Hematopoietic multipotent progenitor cell treated with erythropoietin and hydrocortisone succinate and interleukin-3 and kit ligand, for 17 days (in vitro differentiated cells): ENCODE results near the gene NIT1.

Experiments used
- DNase-seq: peaks from one replicate; pipeline ENCODE4 v3.0.0-alpha.2; 2015; ENCODE audit warnings: low spot score

The NIT1 gene, protein sequence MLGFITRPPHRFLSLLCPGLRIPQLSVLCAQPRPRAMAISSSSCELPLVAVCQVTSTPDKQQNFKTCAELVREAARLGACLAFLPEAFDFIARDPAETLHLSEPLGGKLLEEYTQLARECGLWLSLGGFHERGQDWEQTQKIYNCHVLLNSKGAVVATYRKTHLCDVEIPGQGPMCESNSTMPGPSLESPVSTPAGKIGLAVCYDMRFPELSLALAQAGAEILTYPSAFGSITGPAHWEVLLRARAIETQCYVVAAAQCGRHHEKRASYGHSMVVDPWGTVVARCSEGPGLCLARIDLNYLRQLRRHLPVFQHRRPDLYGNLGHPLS

DNA sequence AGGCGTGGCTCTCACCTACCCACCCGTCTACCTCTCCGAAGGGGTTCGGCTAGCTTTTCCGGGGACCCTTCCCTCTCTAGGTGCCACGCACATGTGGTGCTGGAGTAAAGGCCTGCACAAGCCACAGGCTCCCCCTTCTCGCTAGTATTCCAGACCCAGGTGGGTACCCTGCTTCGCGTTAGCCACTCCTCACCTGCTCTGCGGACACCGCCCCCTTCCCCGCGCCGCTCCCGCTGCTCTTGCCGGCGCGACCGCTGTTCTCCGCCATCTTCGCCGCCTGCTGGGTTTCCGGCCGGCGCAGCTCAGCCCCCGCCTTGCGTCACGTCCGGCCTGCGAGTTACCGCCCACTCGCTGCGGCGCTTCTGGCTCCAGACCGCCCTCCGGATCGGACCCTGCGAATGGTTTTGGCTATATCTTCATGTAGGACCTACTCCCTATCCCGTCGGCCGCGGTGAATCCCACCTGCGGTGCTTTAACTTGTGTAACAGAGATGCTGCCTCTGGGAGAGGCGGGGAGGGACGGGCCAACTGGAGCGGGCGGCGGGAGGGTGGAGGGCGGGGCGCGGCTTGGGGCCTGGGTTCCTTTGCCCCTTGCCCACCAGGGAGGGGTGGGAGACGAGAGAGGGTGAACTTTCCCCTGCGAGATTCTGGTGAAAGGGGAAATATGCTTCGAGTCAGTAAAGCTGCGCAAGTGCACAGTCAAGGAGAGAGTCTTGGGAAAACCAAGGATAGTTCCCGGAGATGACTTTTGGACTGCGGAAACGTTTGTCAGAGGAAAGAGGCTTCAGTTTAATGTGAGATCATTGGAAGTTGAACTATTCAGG lies at the start of gene NIT1, which contains the start of gene PFDN2:
NIT1 (plus strand) TSS at position 347 of the 823 bp plus-strand sequence; CDS start at position 419, 72 bp downstream.
PFDN2 (minus strand) TSS at position 279 of the 823 bp plus-strand sequence; CDS start at position 268, 11 bp downstream.
- peak; percentile 88 for DNase-seq

DNA sequence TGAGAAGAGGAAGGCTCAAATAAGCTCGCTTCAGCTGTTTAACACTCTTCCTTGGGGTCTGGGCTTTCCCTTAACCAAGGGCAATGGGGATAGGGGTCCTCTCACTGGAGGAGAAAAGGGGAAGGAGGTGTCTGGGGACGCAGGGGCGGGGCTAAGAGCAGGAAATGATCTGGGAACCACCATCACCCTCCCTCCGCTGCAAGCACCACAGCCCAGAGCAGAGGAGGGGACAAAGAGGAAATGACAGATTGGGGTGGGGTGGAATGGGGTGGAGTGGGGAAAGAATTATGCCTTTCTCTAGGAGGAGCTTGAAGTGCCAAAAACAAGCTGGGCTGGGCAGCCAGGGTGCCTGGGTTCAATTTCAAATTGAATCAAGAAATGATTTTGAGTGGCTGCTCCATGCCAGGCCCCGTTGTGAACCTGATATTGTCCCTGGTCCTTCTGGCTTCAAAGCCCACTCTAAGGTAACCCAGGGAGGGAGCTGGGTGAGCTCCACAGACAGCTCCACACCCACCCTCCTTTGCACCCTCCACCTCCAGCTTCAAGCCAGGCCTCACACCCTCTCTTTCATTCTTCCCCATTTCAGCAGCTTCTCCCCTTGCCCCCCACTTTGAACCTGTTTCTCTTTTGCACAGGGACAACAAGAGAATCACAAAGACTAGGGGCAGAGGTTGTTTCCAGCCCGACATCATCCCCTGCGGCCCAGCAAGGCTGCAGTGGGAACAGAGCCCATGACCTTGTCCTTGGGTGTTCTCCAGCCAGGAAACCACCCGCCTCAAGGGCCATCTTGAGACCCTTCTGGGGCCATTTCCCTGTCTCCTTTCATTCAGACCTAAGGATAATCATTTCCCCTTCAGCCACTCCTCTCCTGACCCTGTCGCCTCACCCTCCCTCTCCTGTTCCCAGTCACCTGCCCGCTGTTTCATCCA lies 49.3 kb upstream of the NIT1 start:
- no peak for DNase-seq

DNA sequence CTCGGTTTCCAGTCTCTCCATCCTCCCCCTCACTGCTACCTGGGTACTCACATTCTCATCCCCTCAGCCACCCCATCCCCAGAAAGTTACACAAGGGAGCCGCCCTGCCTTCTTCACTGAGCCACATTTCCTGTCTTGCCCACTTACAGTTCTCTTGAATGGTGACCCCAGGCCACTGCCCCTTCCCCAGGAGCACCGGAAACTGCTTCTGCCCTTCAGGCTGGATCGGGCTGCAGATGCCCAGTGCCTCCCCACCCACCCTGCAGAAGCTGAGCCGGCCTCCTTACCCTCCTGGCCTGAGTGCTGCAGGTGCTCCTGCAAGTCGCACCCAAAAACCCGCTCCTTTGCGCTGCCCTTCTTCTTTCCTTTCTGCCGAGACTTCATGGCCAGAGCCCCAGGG lies 48.7 kb upstream of the NIT1 start:
- no peak for DNase-seq

DNA sequence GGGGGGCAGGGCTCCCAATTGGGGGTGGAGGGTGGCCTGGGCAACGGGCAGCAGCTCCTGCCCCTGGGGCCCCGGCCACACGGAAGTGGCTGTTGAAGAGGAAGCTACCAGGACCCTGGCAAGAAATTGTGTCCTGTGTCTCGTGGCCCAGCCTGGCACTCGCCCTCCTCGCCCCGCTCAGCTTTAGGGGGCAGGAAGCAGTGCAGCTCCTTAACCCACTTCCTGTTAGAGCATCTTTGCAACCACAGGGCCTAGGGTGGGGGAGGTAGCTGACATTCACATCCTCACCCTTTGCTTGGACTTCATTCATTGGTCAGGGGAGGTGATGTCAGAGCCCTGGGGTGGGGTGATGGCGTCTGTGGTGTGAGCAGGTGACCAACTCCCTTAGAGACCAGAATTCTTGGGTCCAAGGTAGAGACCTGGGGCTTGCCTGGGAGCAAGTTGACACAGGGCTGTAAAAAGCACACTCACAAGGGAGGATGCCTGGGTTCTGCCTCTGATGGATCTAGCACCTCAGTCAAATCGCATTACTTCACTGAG lies 48.1 kb upstream of the NIT1 start, which contains the start of gene ARHGAP30:
ARHGAP30 (minus strand) TSS at position 161 of the 540 bp plus-strand sequence. CDS start 267 bp downstream, outside the sequence.
- DNase-seq = no peak

DNA sequence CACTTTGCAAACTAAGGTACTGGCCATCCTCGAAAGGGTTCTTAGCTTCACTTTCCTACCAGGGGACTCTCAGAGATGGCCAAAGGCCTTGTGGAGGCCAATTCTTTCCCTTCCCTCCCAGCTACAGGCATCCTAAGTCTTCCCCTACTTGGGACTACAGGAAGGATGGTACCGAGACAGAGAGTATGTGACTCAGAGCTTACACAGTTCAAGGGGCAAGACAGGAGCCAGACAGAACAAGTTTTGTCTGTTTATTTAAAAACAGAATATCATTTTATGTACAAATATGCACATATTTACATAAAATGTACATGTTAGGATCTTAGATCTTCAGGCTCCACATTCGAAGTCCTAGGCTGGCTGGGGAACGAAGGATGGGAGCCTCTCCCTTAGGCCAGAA lies 47.1 kb upstream of the NIT1 start:
- no peak for DNase-seq

DNA sequence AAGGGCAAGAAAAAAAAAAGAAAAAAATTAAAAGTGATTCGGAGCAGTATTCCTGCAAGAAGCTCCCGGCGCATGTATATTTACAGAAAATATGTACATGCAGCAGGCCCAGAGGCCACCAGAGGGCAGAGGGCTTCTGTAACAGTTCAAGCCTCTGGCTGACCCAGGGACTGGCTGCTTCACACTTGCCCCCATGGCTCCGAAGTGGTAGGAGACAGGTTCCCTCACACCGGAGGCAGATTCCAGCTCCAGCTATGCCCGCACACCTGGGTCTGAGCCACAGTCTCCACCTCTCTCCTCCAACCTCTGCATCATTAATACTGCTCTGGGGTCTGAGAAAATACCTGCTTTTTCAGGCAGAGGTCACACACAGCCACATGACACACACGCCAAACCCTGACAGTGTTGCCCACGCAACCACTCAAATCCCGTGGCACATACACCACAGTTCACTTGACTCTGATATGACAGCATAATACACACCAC lies 46.0 kb upstream of the NIT1 start:
- peak; percentile 56 for DNase-seq

DNA sequence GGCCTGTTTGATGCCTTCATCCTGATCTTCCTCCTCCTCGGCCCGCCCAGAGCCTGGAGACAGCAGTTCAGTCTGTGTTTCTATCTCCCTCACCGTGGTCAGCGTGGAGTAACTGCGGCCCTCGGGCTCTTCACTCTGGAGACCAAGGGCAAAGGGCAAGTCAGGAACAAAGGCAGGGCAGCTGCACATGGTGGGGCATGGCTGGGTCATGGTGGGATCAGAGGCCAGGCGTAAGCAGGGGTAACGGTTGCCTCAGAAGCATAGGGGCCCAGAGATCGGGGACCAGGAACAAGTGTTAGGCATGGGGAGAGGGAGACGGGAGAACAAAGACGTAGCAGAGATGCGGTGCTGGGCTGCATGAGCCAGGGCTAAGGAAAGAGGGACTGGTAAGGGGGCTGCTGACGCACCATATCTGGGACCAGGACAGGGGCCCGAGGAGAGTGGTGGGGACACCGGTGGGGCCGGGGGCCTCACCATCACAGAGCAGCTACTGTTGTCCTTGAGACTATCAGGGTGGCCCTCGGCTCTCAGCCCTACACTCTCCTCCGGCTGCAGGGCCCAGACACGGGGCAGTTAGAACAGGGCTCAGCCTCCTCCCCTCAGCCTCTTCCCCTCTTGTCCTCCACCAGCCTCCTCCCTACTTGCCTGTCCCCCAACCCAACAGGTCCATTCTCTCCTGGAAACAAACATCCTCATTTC lies 45.0 kb upstream of the NIT1 start:
- no peak for DNase-seq

DNA sequence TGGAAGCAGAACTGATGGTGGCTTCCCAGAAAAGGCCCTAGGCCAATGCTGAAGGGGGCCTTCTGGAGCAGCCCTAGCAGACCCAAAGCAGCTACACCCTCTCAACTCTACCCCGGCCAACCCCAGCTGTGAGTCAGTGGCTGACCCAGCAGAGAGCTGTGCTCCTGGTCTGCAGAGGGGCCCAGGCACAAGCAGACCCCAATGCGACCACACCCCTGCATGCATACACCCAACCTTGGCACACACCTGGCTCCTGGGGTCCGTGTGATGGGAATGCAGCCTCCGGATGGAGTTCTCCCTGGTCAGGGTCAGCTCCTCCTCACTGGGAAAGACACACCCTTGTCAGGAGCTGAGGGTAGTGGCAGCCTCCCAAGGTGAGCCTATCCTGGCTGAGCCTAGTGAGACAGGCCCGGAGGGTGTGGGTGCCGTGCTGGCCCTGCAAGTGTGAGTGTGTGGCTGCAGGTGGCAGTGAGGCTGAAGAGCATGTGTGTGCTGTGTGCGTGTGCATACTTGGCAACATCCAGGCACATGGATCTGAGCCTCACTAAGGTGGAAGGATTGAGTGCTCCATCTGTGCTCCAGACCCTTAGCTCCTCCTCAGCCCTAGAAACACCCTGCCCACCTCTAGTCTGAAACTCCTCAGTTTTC lies 44.3 kb upstream of the NIT1 start:
- DNase-seq = no peak

DNA sequence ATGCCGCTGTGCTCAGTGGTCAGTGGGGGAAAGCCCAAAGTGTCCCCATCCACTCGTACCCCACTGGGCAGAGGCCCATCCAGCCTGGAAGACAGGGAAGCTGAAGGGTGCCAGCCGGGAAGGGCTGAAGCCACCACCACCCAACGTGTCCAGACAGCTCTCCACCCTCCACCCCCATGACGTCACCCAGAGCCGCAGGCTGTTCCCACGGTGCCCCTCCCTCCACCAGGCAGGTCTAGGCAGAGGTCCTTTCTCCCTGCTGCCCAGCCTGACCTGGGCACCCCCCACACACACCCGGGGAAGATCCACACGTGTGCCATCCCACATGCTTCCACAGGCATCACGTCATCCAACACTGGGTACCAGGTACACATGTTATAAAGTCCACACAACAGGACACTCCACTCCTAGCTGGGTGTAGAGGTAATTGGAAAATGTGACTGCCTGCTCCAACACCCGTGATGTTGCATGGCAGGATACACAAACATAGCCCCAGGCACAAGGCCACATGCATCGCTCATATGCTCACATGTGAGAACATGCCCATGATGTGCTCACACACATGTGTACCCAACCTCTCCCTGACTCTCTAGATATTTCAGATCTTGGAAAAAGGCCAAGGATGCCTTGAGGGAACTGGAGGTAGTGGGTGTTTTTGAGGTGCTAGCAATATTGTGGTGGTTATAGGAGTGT lies 43.1 kb upstream of the NIT1 start:
- DNase-seq = no peak

DNA sequence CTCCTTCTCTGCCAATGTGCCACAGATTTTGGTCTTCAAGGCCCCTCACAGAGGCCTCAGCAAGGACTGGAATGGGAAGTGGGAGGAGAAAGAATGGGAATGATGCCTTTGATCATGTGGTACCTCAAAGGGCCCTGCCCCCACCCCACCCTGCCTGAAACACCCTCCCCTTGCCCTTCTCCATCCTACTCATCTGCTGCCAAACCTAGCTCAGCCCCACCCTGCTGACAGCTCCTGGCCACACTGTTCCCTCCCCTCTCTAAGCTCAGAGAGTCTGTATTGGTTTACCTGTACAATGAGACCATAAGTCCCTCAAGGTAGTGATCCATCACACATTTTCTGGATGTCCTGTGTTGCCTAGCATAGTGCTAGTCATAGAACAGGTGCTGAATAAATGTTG lies 41.5 kb upstream of the NIT1 start:
- DNase-seq = no peak

DNA sequence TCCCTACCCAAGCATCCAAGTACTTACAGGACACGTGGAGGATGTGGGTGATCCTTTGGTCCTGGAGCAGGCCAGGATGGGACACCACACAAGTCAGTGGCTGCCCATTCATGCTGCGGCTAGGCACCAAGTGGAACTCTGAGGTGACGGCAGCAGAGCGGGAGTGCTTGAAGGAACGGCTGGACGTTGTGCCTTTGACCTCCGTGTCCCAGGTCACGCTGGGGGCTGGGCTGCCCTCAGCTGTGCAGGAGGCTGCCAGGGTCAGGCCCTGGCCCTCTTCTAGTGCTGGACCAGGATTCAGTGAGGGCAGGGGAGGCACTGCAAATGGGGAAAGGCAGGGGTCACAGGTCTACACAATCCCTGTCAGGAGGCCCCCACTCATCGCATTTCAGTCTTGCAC lies 40.5 kb upstream of the NIT1 start:
- no peak for DNase-seq

DNA sequence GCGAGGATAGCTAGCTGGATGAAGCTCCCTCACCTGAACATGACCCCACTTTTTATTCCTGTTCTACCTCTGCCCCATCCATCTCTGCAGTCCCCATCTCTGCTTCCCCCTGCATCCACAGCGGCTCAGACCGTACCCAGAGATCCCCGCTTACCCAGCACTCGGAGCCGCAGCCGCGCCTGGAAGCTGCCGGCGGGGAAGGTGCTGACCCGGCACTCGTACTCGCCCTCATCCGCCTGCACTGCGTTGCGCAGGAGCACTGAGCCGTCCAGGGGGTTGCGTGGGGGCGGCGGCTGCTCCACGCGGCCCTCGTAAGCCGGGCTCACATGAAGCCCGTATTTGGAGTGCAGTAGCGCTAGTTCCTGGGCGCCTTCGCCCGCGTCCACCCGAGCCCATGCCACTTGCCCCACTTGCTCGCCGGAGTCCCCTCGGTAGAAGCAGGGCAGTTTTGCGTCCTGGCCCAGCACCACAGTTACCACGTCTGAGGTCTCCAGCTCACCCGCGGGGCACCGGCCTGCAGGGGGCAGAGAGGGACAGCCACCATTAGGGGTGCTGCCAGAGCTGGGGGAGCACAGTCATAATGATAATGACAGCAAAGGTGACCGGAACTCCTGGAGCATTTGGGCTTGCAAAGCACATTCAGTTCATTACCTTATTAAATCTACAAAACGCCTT lies 38.3 kb upstream of the NIT1 start:
- no peak for DNase-seq

DNA sequence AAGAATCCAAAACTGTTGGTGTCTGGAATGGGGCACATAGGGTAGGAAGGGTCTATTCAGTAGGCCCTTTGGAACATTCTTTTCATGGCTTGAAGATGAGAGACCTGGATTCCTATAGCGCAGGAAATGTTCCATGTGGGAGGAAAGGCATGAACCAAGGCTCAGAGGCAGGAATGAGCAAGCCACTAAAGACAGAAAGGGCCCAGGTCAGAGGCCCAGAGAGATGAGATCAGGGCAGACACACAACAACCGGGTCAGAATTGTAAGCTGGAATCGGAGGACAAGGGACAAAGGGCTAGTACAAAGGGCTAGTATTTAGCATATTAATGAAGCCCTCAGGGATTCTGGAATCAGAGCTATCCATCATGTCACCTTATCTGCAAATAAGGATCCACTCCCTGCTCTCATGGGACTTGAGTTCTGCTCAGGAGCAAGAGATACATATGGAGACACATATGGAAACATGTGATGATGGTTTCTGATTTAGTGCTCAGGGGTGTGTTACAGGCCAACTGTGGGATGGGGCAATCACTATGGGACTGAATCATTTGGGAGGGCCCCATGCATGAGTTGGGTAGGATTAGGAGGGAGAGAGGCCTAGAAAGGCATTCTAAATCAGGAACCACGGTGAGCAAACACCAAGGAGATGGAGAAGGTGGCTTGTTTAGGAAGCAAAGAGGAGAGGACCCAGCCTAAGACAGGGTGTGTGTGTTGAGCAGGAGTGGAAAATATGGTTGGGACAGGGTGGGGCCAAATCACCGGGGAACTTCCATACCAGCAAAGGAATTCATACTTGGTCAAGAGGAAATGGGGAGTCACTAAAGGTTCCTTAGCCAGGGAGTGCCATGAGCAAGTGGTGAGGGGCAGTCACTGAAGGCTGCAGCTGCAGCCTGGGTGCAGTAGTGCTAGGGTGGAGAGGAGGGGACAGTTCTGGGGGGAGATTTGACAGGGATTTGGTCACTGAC lies 37.2 kb upstream of the NIT1 start:
- DNase-seq = no peak

DNA sequence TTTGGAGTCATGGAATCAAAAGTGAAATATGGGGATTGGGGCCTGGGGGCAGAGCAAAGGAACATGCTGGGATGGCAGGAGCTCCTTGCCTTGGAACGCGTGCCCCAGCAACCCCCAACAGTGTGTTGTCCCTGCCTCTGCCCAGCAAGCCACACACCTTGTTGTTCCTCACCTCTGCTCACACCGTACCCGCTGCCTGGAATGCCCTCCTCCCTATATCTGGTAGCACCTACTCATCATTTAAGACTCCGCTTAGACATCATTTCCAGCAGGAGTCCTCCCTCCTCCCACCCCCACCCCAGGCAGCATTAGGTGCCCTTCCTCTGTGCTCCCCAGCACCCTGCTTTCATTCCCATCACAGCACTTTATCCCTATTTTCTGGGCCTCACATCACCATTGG lies 36.4 kb upstream of the NIT1 start:
- DNase-seq = no peak

DNA sequence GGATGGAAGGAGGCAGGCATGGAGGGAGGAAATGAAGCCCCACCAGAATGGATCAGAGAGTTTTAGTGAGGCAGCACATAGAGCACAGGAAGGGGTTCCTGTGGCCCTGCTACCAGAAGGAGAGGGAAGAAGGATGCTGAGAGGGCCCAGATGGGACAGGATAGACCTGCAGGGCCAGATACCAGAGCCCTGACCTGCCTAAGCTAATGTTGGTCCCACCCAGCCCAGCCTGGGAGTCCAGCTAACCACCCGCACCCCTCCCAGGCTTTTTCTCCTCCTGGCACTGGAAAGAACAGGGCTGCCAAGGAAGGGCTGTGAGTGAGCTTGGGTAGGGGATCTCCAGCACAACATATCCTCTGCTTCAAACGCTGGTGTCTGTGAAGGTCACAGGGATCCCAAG lies 35.4 kb upstream of the NIT1 start:
- no peak for DNase-seq

DNA sequence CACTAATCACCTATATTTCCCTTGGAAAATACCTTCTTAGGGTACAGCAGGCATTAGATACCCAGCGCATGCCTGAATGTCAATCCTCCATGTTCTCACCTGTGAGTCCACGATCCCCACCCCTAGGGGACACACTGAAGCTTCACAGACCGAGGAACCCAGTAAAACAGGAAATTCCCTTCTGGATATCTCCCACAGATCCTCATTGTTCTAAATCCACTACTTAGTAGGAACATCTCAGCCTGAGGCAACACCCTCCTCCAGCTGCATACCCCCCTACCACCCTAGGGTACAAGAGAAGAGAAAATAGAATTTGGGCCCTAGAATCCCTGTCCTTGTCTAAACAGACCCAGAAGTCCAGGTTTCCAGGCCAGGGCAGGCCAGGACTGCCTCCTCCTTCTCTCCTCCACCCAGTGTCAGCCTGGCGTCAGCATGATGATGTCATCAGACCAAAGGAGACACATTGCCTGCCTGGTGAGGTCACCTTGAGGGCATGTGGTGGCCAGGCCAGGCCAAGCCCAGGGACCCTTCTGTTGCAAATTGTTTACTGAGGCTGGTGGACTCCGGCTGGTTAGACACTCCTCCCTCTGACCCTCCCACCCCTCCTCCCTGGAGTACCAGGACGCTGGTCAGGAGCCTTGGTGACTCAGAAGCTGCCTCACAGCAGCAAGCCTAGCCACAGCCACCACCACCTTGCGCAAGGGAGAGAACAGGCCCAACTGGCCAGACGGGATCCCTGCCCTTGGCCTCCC lies 34.7 kb upstream of the NIT1 start:
- DNase-seq = no peak
